Activated CD8-positive, alpha-beta T cell treated with anti-CD3 and anti-CD28 coated beads for 36 hours (primary cell): ENCODE data around the gene SGCG. TPM values are rescaled to one million over a fixed set of nuclear protein-coding genes. Genes with fewer than 3 reads are reported as not detected.

Experiments
- ATAC-seq: fragments of 200-7000 bp; cut with Tn5 transposase; one replicate; pipeline ENCODE4 v1.10.0; 2021; ENCODE audit warnings: mild to moderate bottlenecking, moderate library complexity
- CTCF ChIA-PET: fragments of 350-600 bp; sonication (Branson Sonifier 250); formaldehyde crosslinking; loops from one replicate; lab custom pipeline; 2021; ENCODE audit warnings: antibody characterized with exemption; lab: Charles Lee
- POLR2A ChIA-PET: fragments of 350-600 bp; sonication (Branson Sonifier 250); formaldehyde crosslinking; loops from one replicate; lab custom pipeline; 2021; ENCODE audit warnings: antibody characterized with exemption; lab: Charles Lee
- DNase-seq: peaks from one replicate; pipeline ENCODE4 v3.0.0-alpha.2; 2020
- H3K27ac Mint-ChIP-seq: one replicate; pipeline ENCODE4 v1.8.0; 2021; ENCODE audit warnings: mild to moderate bottlenecking, mixed read lengths
- H3K27me3 Mint-ChIP-seq: one replicate; pipeline ENCODE4 v1.8.0; 2021; ENCODE audit warnings: mixed read lengths
- H3K36me3 Mint-ChIP-seq: one replicate; pipeline ENCODE4 v1.8.0; 2021; ENCODE audit warnings: low read depth, mixed read lengths
- H3K4me1 Mint-ChIP-seq: one replicate; pipeline ENCODE4 v1.8.0; 2021; ENCODE audit warnings: low read depth, mixed read lengths
- H3K4me3 Mint-ChIP-seq: one replicate; pipeline ENCODE4 v1.8.0; 2021; ENCODE audit warnings: mild to moderate bottlenecking, moderate library complexity, mixed read lengths
- H3K9me3 Mint-ChIP-seq: one replicate; pipeline ENCODE4 v1.8.0; 2021; ENCODE audit warnings: mixed read lengths
- CTCF ChIP-seq: fragments of 200-600 bp; IDR thresholded peaks from one replicate; pipeline ENCODE4 v1.8.0; 2022; ENCODE audit warnings: antibody characterized with exemption, mild to moderate bottlenecking
- intact Hi-C: fragments of 100-400 bp; cut with micrococcal nuclease; formaldehyde crosslinking; loops from one replicate; pipeline ENCODE4 v1.10.0; 2022
- total RNA-seq, 2 experiments: library from RNA; stranded (reverse); gene quantifications; one replicate each; pipeline ENCODE4 v1.2.3, GENCODE V29; 2021

SGCG gene
- total RNA-seq, 2 experiments from 2014 or later = not detected

- peaks cover 29% of the 10 kb centered on the region for H3K27me3 Mint-ChIP-seq
- ChIA-PET POLR2A (no interaction called here), CTCF (no interaction called here)
- H3K4me1 Mint-ChIP-seq = no peaks in the 10 kb centered on the region
- intact Hi-C loops = no loop called here
- no peak overlapping the region for H3K4me3 Mint-ChIP-seq
- no peak overlapping the region for H3K27ac Mint-ChIP-seq
- H3K9me3 Mint-ChIP-seq = peaks cover 2% of the 10 kb centered on the region
- TF ChIP-seq CTCF = no peak
- no peaks in the 10 kb centered on the region for H3K36me3 Mint-ChIP-seq
- ATAC-seq = no peak
- no peak for DNase-seq
Measured at GRCh38 chr13:23159760-23160637, 20.8 kb upstream of the SGCG start.

GRCh38 chr13:23160638-23161480 lies 19.9 kb upstream of the SGCG start:
- Mint-ChIP-seq H3K4me1 (no peaks in the 10 kb centered on the region), H3K36me3 (no peaks in the 10 kb centered on the region), H3K9me3 (peaks cover 1% of the 10 kb centered on the region), H3K4me3 (no peak overlapping the region), H3K27ac (no peak overlapping the region), H3K27me3 (peaks cover 29% of the 10 kb centered on the region)
- intact Hi-C loops = no loop called here
- ChIA-PET CTCF (no interaction called here), POLR2A (no interaction called here)
- no peak for TF ChIP-seq CTCF
- DNase-seq (no peak), ATAC-seq (no peak)

- no peak for TF ChIP-seq CTCF
- no peaks in the 10 kb centered on the region for H3K36me3 Mint-ChIP-seq
- no peak for DNase-seq
- intact Hi-C loops = no loop called here
- H3K27me3 Mint-ChIP-seq = peaks cover 29% of the 10 kb centered on the region
- H3K9me3 Mint-ChIP-seq = no peaks in the 10 kb centered on the region
- no peak overlapping the region for H3K27ac Mint-ChIP-seq
- ChIA-PET CTCF (no interaction called here), POLR2A (no interaction called here)
- H3K4me3 Mint-ChIP-seq = no peak overlapping the region
- no peaks in the 10 kb centered on the region for H3K4me1 Mint-ChIP-seq
- no peak for ATAC-seq
Measured at GRCh38 chr13:23161481-23161825, 19.3 kb upstream of the SGCG start.

GRCh38 chr13:23175920-23176319 lies 4.9 kb upstream of the SGCG start:
- no peak for DNase-seq
- Mint-ChIP-seq H3K27ac (no peak overlapping the region), H3K27me3 (peaks cover 6% of the 10 kb centered on the region), H3K9me3 (peaks cover 5% of the 10 kb centered on the region), H3K4me3 (no peak overlapping the region), H3K36me3 (no peaks in the 10 kb centered on the region), H3K4me1 (no peaks in the 10 kb centered on the region)
- ChIA-PET POLR2A (no interaction called here), CTCF (no interaction called here)
- peak; percentile 34 for TF ChIP-seq CTCF
- intact Hi-C loops = no loop called here
- no peak for ATAC-seq

GRCh38 chr13:23182142-23182541 lies 1.4 kb downstream of the SGCG start:
- Mint-ChIP-seq H3K36me3 (no peaks in the 10 kb centered on the region), H3K4me3 (no peak overlapping the region), H3K27ac (no peak overlapping the region), H3K4me1 (no peaks in the 10 kb centered on the region), H3K9me3 (peaks cover under 1% of the 10 kb centered on the region), H3K27me3 (peaks cover 4% of the 10 kb centered on the region)
- ChIA-PET CTCF (no interaction called here), POLR2A (no interaction called here)
- no peak for TF ChIP-seq CTCF
- no peak for ATAC-seq
- no peak for DNase-seq
- intact Hi-C loops = no loop called here
